HG03460 (cell line): ENCODE data around the gene ADGB.
"Not testable (repeated sequence)": the region's sequence is repeated elsewhere in the genome, so short reads cannot be mapped to it uniquely, and the experiment has no call there.

Experiments
- ATAC-seq: cut with Tn5 transposase; IDR thresholded peaks from one replicate; pipeline ENCODE4 v1.9.1; 2021; ENCODE audit not compliant: unreplicated experiment

Gene ADGB

GRCh38 chr6:146814148-146814750 is 215.5 kb downstream of the ADGB start:
- ATAC-seq: no peak

GRCh38 chr6:146815511-146816462 is 217.0 kb downstream of the ADGB start:
- not testable (repeated sequence) for ATAC-seq

DNA sequence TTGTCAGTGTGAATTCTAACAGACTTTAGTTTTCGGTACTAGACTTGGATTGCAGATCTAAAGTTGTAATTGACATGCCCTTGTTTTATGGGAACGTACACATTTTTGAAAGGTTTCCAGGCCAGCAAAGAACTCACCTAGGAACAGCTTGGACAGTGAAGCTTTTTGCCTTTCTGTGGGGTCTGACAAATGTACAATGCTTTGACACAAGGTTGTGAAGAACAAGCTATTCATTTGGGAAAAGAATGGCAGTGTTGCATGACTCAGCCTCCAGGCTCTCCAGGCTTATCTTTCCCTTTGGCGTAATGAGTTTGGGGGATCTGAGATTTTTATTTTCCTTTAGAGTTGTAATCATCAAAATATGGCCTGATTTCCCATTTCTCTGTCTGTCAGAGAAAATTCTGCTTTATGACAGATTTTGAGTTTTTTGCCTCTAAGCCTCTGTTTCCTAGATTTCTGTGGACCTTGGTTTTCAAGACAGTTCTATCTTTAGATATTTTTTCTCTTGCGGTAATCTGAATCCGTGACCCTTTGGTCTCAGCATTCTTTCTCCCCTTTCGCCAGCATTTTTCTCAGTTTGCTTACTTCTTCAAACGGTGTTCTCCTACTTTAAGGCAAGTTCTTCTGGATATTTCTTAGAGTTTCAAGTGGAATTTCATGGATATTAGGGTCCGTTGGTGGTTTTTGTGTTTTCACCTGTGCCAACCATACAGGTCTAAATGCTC is 221.0 kb downstream of the ADGB start:
- ATAC-seq: no peak

DNA sequence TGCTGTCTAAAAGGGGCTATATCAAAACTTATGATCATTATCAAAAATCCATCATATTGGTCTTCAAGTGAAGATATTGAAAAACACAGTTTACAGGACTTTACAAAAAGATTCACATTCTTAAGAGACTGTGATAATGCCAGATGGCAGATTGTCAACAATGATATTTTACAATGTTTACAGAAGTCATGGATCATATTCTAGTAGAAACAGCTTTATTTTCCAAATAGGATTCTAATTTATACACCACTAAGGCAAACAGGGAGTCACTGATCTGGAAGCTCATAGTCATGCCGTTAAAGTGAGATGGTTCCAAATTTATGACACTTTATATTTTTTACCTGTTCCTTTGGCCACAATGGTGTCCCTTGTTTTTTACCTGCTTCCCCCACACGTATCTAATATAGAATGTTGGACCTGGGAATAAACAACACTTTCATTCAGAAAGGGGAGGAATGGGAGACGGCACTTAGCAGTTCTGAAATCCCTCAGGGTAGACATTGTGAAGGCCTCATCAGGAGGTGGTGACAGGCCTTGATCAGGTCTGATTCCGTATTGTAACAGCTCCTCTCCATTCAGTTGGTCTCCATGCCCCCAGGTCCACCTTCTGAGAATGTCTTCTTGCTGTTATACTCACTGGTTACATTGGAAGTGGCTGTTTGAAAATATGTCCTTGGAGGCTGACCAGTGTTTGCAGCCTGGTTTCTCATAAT is 228.6 kb downstream of the ADGB start:
- no peak for ATAC-seq

DNA sequence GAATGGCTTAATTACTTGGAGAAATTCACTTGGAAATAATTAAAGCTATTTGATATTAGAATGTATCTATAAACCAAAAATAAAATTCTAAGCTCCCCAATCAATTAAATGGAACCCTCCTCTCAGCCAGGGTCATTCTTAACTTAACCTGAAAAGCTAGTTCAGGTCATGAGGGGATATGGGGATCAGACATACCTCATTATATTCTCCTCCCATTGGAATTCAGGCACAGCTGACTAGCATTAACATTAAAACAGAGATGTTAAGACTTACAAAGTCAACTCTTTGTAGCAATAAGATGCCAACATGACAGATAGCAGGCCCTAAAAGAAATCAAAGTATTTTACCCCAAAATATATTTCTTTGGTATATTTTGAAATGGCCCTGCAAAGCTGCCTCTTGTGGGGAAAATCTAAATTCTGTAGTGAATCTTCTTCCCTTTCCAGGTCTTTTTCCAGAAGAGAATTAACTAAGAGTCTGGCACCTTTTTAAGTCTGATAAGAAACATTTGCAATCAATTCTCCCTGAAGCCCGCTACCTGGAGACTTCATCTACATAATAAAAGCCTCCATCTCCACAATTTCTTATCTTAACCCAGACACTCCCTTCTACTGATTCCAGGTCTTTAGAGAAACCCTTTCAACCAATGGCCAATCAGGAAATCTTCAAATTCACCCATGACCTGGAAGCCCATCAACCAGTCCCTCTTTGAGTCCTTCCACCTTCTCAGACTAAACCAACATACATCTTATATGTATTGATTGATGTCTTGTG is 231.2 kb downstream of the ADGB start:
- ATAC-seq: no peak

DNA sequence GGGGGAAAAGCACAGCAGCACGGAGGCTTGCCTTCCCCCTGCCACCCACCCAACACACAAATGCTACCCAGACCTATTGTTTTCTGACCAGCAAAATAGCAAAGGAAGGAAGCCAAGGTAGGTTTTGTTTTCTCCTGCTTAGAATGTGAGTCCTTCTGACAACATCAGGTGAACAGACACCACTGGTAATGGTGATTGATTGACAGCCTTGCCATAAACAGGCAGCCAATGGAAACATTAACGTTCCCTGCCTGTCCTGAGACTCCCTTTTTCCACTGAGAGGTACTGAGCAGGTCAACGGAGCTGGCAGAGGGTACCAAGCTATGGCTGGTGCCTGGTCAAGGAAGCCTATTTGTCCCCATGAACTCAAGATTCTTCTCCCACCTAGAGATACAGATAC is 234.4 kb downstream of the ADGB start:
- ATAC-seq: no peak

DNA sequence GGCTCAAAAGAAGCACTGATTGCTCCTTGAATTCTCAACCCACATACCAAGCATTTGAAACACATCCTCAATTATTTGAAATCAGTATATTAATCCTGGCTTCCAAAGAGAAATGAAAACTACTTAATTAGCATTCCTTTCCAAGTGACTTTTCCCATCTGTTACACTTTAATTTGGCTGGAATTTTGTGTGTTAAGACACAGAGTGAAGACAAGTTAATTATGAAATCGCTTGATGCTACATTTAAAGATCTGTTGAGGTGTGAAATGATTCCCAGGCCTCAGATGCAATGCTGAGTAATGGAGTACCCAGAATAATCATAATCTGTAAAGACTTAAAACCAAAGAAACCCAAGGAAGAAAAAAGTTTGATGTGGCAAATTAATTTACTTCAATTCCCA is 241.4 kb downstream of the ADGB start:
- no peak for ATAC-seq

- no peak for ATAC-seq
These were observed 241.9 kb downstream of the ADGB start for GRCh38 chr6:146840641-146841040.

DNA sequence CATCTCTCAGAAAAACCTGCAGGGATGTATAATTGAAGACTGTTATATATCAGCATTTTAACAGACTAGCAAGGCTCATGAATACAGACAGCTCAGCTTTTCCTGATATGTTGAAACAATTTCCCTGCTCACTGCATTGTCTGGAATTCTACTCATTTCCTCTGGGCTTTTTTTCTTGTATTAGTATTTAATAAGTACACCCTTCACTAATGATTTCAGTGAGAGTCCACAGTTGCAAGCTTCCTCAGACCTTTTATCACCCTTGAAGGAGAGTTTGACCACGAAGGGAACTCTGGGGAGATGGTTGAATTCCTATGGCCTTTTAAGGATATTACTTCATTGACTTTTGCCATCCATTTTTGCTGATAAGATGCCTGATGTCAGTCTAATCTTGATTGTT is 248.7 kb downstream of the ADGB start:
- ATAC-seq: no peak

- ATAC-seq: no peak
These were observed 251.6 kb downstream of the ADGB start for GRCh38 chr6:146850238-146850896.

- no peak for ATAC-seq
These were observed 252.2 kb downstream of the ADGB start for GRCh38 chr6:146850981-146851380.

- no peak for ATAC-seq
These were observed 253.1 kb downstream of the ADGB start for GRCh38 chr6:146851837-146852236.

- not testable (repeated sequence) for ATAC-seq
These were observed 255.9 kb downstream of the ADGB start for GRCh38 chr6:146854521-146855255.

DNA sequence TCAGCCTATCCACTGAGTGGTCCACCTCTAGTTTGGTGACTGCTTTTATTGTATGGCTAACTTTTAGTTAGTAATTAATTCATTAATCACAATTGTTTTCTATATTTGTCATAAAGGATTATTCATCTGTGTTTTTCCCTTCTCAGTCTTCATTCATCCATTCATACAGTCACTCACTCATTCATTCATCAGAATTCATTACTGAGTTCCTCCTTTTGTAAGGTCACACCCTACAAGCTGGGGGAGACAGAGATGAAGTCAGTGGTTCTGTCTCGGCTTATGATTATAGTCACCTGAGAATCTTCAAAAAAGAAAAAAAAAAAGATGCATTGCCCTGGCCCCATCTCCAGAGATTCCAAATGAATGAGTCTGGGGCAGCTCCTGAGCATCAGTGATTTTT is 257.1 kb downstream of the ADGB start:
- ATAC-seq: no peak

DNA sequence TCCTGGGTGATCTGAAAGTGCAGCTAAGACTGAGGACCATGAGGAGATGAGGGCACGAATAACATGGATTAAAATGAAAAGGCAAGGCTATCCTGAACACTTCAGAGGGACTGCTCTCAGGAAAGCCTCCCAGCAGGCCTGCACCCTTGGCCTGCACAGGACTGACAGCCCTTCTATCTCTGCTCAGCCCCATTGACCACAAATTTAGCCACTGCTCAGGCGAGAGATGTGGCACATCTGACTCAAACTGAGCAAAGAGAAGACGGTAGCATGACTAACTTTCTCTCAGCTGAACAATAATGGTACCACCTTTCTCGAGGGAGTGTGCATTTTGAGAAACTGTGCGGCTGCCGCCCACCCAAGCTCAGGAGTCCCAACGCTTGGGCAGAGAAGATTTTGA is 257.5 kb downstream of the ADGB start:
- ATAC-seq: no peak

- ATAC-seq: peak; percentile 86
These were observed 258.6 kb downstream of the ADGB start for GRCh38 chr6:146857180-146857979.

DNA sequence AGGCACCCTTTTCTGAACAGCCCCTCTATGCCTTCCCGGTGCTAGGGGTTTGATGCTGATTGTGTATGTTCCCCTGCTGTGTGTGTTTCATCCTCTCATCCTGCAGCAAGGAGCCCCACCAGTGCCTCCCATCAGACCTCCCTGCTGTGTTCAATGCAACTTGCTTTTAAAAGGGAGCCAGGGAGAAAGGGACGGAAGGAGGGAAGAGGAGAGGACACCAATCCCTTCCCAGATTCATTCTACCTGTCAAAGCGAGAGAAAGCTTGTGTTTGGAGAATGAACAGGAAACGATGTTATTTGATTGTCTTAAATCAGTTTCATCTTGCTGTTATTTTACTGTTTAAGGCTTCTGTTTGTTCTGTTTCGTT is 259.2 kb downstream of the ADGB start:
- ATAC-seq: no peak

- no peak for ATAC-seq
These were observed 260.4 kb downstream of the ADGB start for GRCh38 chr6:146859206-146859605.
